NOMO-1 treated with DMSO at 0.1 percent for 48 hours (cell line): ENCODE data around the gene IL6R.

Experiments
- DNase-seq: peaks from one replicate; lab custom pipeline; 2025; ENCODE audit not compliant: unreplicated experiment; lab: John Stamatoyannopoulos, UW

IL6R gene

GRCh38 chr1:154503898-154504297 lies 98.8 kb downstream of the IL6R start:
- no peak for DNase-seq

DNA sequence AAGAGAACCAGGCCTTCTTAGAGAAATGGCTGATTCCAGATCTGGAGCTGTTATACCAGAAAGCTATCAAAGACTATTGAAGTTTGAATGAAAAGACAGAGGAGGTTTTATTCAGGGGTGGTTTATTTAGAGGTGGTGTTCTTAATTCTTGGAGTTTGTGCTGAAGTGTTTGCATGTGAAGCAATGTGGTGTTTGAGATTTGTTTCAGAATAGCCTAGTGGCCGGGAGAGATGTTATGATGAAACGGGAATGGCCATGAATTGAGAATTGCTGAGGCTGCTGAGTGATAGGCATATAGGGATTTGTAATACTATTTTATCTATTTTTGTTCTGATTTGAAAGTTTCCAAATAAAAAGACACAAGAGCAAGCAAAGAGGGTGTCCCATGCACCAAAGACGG lies 107.6 kb downstream of the IL6R start:
- no peak for DNase-seq

GRCh38 chr1:154514066-154514553 lies 109.0 kb downstream of the IL6R start:
- DNase-seq = no peak

GRCh38 chr1:154517661-154518060 lies 112.5 kb downstream of the IL6R start:
- DNase-seq = no peak
